Thoracic aorta (tissue), 2 donors: ENCODE measurements around the gene CELF2. TPM values are rescaled to one million over a fixed set of nuclear protein-coding genes. Genes with fewer than 3 reads are reported as not detected.

Experiments
- ATAC-seq: fragments of 150-250 bp; one replicate; pipeline ENCODE4 v1.8.0; 2017; ENCODE audit warnings: low read depth; ENCODE audit not compliant: insufficient number of reproducible peaks, low FRiP score
- DNase-seq: peaks from one replicate; pipeline ENCODE4 v3.0.0-alpha.2; 2020; ENCODE audit warnings: low spot score
- H3K27ac ChIP-seq, 2 donors: fragments of 200-600 bp; sonication (generic); 1 replicate in 1 of 2; 2 replicates in 1 of 2; pipeline ENCODE4 v1.5.1; 2016; ENCODE audit warnings: mild to moderate bottlenecking in 2 of 2, moderate library complexity in 2 of 2
- H3K27me3 ChIP-seq: fragments of 200-600 bp; sonication (generic); replicated peaks from 2 replicates; pipeline ENCODE4 v1.6.0; 2016; ENCODE audit warnings: mild to moderate bottlenecking; ENCODE audit not compliant: insufficient read depth
- H3K36me3 ChIP-seq: fragments of 200-600 bp; sonication (generic); one replicate; pipeline ENCODE4 v1.5.1; 2016
- H3K4me1 ChIP-seq, 2 donors: fragments of 200-600 bp; sonication (generic); 1 replicate in 1 of 2; 2 replicates in 1 of 2; pipeline versions ENCODE4 v1.5.1 to v1.6.0; 2016; ENCODE audit warnings: low read depth in 2 of 2, mild to moderate bottlenecking in 1 of 2; ENCODE audit not compliant: control insufficient read depth in 1 of 2
- H3K4me3 ChIP-seq: fragments of 200-600 bp; sonication (generic); 2 replicates; pipeline ENCODE4 v1.5.1; 2016; ENCODE audit warnings: mild to moderate bottlenecking
- H3K9me3 ChIP-seq: fragments of 200-600 bp; sonication (generic); 2 replicates; pipeline ENCODE4 v1.5.1; 2016
- CTCF ChIP-seq: fragments of 200-600 bp; sonication (generic); IDR thresholded peaks from one replicate; pipeline ENCODE4 v1.5.1; 2019; ENCODE audit warnings: antibody characterized with exemption
- total RNA-seq, 2 donors: library from RNA; depleted of rRNA; stranded (reverse); fragments of >200 nt; gene quantifications; one replicate each; pipeline versions ENCODE4 v1.1.0 to v1.2.3, GENCODE V29; 2016

Gene CELF2
- total RNA-seq, 2 donors from 2014 or later = 69.0 to 73.5 TPM

- Histone ChIP-seq H3K36me3 (no peaks in the 10 kb centered on the region), H3K27ac (no peak overlapping the region), H3K9me3 (no peaks in the 10 kb centered on the region), H3K27me3 (no peaks in the 10 kb centered on the region), H3K4me3 (no peak overlapping the region), H3K4me1 (no peaks in the 10 kb centered on the region)
- TF ChIP-seq CTCF = no peak
- ATAC-seq = no peak
- DNase-seq = no peak
Observed at GRCh38 chr10:11367505-11367904, 349.8 kb downstream of the CELF2 start.

GRCh38 chr10:11373717-11374171 lies 356.1 kb downstream of the CELF2 start:
- no peak for DNase-seq
- Histone ChIP-seq H3K27ac (no peak overlapping the region), H3K4me1 (no peaks in the 10 kb centered on the region), H3K9me3 (no peaks in the 10 kb centered on the region), H3K36me3 (no peaks in the 10 kb centered on the region), H3K27me3 (no peaks in the 10 kb centered on the region), H3K4me3 (no peak overlapping the region)
- no peak for TF ChIP-seq CTCF
- no peak for ATAC-seq

GRCh38 chr10:11377267-11377666 lies 359.6 kb downstream of the CELF2 start:
- DNase-seq (no peak), ATAC-seq (no peak)
- no peak overlapping the region for H3K27ac ChIP-seq
- H3K4me1 ChIP-seq = no peaks in the 10 kb centered on the region
- H3K9me3 ChIP-seq = no peaks in the 10 kb centered on the region
- H3K4me3 ChIP-seq = no peak overlapping the region
- no peaks in the 10 kb centered on the region for H3K36me3 ChIP-seq
- no peaks in the 10 kb centered on the region for H3K27me3 ChIP-seq
- no peak for TF ChIP-seq CTCF

GRCh38 chr10:11378835-11379234 lies 361.2 kb downstream of the CELF2 start:
- Histone ChIP-seq H3K27ac (no peak overlapping the region), H3K27me3 (no peaks in the 10 kb centered on the region), H3K9me3 (no peaks in the 10 kb centered on the region), H3K36me3 (no peaks in the 10 kb centered on the region), H3K4me3 (no peak overlapping the region), H3K4me1 (no peaks in the 10 kb centered on the region)
- ATAC-seq (no peak), DNase-seq (no peak)
- no peak for TF ChIP-seq CTCF

- DNase-seq = no peak
- TF ChIP-seq CTCF = no peak
- H3K4me3 ChIP-seq = no peak overlapping the region
- H3K9me3 ChIP-seq = no peaks in the 10 kb centered on the region
- H3K4me1 ChIP-seq = no peaks in the 10 kb centered on the region
- no peak overlapping the region for H3K27ac ChIP-seq
- ATAC-seq = no peak
- no peaks in the 10 kb centered on the region for H3K36me3 ChIP-seq
- no peaks in the 10 kb centered on the region for H3K27me3 ChIP-seq
Observed at GRCh38 chr10:11379771-11380170, 362.1 kb downstream of the CELF2 start.
